OCI-LY1 (cell line): ENCODE data around the gene ALX1.
"Not testable (repeated sequence)": the region's sequence is repeated elsewhere in the genome, so short reads cannot be mapped to it uniquely, and the experiment has no call there.

Experiments
- H2AFZ ChIP-seq: fragments of 200-600 bp; sonication (generic), shearing (Covaris generic); 2 replicates; pipeline ENCODE4 v1.6.0; 2014; ENCODE audit warnings: antibody characterized with exemption, mild to moderate bottlenecking, low read length
- H3F3A ChIP-seq: fragments of 200-600 bp; sonication (generic), shearing (Covaris generic); 2 replicates; pipeline ENCODE4 v1.6.0; 2014; ENCODE audit warnings: mild to moderate bottlenecking, antibody characterized with exemption, low read length, moderate library complexity; ENCODE audit not compliant: insufficient read depth
- H3K27ac ChIP-seq: fragments of 200-600 bp; sonication (generic); 2 replicates; pipeline ENCODE4 v1.5.1; 2014; ENCODE audit warnings: low read length, mixed run types, mild to moderate bottlenecking, low read depth; ENCODE audit not compliant: poor library complexity, severe bottlenecking
- H3K27me3 ChIP-seq: fragments of 200-600 bp; sonication (generic); 2 replicates; pipeline ENCODE4 v1.6.0; 2014; ENCODE audit warnings: antibody characterized with exemption, mild to moderate bottlenecking, low read length, moderate library complexity; ENCODE audit not compliant: insufficient read depth
- H3K36me3 ChIP-seq: fragments of 200-600 bp; sonication (generic); 2 replicates; pipeline ENCODE4 v1.6.1; 2014; ENCODE audit warnings: mild to moderate bottlenecking, antibody characterized with exemption, low read length, moderate library complexity, mixed read lengths; ENCODE audit not compliant: insufficient read depth
- H3K4me1 ChIP-seq: fragments of 200-600 bp; sonication (generic); 2 replicates; pipeline ENCODE4 v1.5.1; 2014; ENCODE audit warnings: mild to moderate bottlenecking, low read length, moderate library complexity; ENCODE audit not compliant: insufficient read depth, severe bottlenecking
- H3K4me2 ChIP-seq: fragments of 200-600 bp; sonication (generic), shearing (Covaris generic); 2 replicates; pipeline ENCODE4 v1.6.1; 2014; ENCODE audit warnings: low read length
- H3K4me3 ChIP-seq: fragments of 200-600 bp; sonication (generic); 2 replicates; pipeline ENCODE4 v1.5.1; 2014; ENCODE audit warnings: low read length, low read depth, mild to moderate bottlenecking, mixed read lengths; ENCODE audit not compliant: poor library complexity, severe bottlenecking
- H3K79me2 ChIP-seq: fragments of 200-600 bp; shearing (Covaris generic); 2 replicates; pipeline ENCODE4 v1.6.1; 2016; ENCODE audit warnings: mixed run types, low read length, mixed read lengths; ENCODE audit not compliant: insufficient read depth
- H3K9ac ChIP-seq: fragments of 200-600 bp; sonication (generic), shearing (Covaris generic); 2 replicates; pipeline ENCODE4 v1.6.1; 2014; ENCODE audit warnings: mild to moderate bottlenecking, low read length, mixed read lengths
- H3K9me2 ChIP-seq: fragments of 200-600 bp; sonication (generic), shearing (Covaris generic); 2 replicates; pipeline ENCODE4 v1.6.1; 2014; ENCODE audit warnings: low read depth, mild to moderate bottlenecking, low read length, mixed read lengths
- H3K9me3 ChIP-seq: fragments of 200-600 bp; shearing (Covaris generic); 2 replicates; pipeline ENCODE4 v1.6.1; 2014; ENCODE audit warnings: low read length, mixed read lengths
- H4K20me1 ChIP-seq: fragments of 200-600 bp; sonication (generic), shearing (Covaris generic); 2 replicates; pipeline ENCODE4 v1.6.0; 2016; ENCODE audit warnings: mild to moderate bottlenecking, low read length; ENCODE audit not compliant: insufficient read depth
- CTCF ChIP-seq: fragments of 200-600 bp; sonication (generic), shearing (Covaris generic); IDR thresholded peaks from 2 replicates; pipeline ENCODE4 v1.5.1; 2017; ENCODE audit warnings: mild to moderate bottlenecking, antibody characterized with exemption, low read length, moderate library complexity, mixed read lengths
- EZH2 ChIP-seq: fragments of 200-600 bp; sonication (generic), shearing (Covaris generic); IDR thresholded peaks from 2 replicates; pipeline ENCODE4 v1.8.0; 2017; ENCODE audit warnings: borderline replicate concordance, mixed run types, mild to moderate bottlenecking, antibody characterized with exemption, low read length, moderate library complexity, mixed read lengths

Gene ALX1

GRCh38 chr12:85309125-85309566 lies 29.1 kb downstream of the ALX1 start:
- H4K20me1 ChIP-seq: no peaks in the 10 kb centered on the region
- H3K79me2 ChIP-seq: no peaks in the 10 kb centered on the region
- H3K36me3 ChIP-seq: no peaks in the 10 kb centered on the region
- no peaks in the 10 kb centered on the region for H3K9me2 ChIP-seq
- no peak overlapping the region for H3K27ac ChIP-seq
- no peak for TF ChIP-seq CTCF
- TF ChIP-seq EZH2: no peak
- no peak overlapping the region for H2AFZ ChIP-seq
- no peak overlapping the region for H3K9ac ChIP-seq
- no peak overlapping the region for H3K4me2 ChIP-seq
- H3K9me3 ChIP-seq: no peaks in the 10 kb centered on the region
- H3K4me1 ChIP-seq: no peaks in the 10 kb centered on the region
- H3K27me3 ChIP-seq: no peaks in the 10 kb centered on the region
- H3K4me3 ChIP-seq: no peak overlapping the region
- no peaks in the 10 kb centered on the region for H3F3A ChIP-seq

- Histone ChIP-seq H3K4me3 (no peak overlapping the region), H3K9ac (no peak overlapping the region), H3K79me2 (no peaks in the 10 kb centered on the region), H3F3A (no peaks in the 10 kb centered on the region), H3K27me3 (no peaks in the 10 kb centered on the region), H3K4me1 (no peaks in the 10 kb centered on the region), H4K20me1 (no peaks in the 10 kb centered on the region), H2AFZ (no peak overlapping the region), H3K4me2 (no peak overlapping the region), H3K9me2 (no peaks in the 10 kb centered on the region), H3K36me3 (no peaks in the 10 kb centered on the region), H3K9me3 (no peaks in the 10 kb centered on the region), H3K27ac (no peak overlapping the region)
- TF ChIP-seq CTCF (no peak; the same call in 1 of the 2 replicates), EZH2 (no peak)
These were observed 30.0 kb downstream of the ALX1 start for GRCh38 chr12:85310025-85310424.

GRCh38 chr12:85310456-85311076 lies 30.5 kb downstream of the ALX1 start:
- no peaks in the 10 kb centered on the region for H3F3A ChIP-seq
- TF ChIP-seq CTCF: no peak
- no peak for TF ChIP-seq EZH2
- no peaks in the 10 kb centered on the region for H3K9me2 ChIP-seq
- H2AFZ ChIP-seq: no peak overlapping the region
- H3K4me2 ChIP-seq: no peak overlapping the region
- no peak overlapping the region for H3K27ac ChIP-seq
- no peaks in the 10 kb centered on the region for H3K9me3 ChIP-seq
- H3K4me1 ChIP-seq: no peaks in the 10 kb centered on the region
- no peaks in the 10 kb centered on the region for H3K36me3 ChIP-seq
- no peaks in the 10 kb centered on the region for H3K79me2 ChIP-seq
- no peaks in the 10 kb centered on the region for H3K27me3 ChIP-seq
- no peak overlapping the region for H3K9ac ChIP-seq
- no peaks in the 10 kb centered on the region for H4K20me1 ChIP-seq
- H3K4me3 ChIP-seq: no peak overlapping the region

GRCh38 chr12:85317866-85318636 lies 38.0 kb downstream of the ALX1 start:
- H3K9ac ChIP-seq, H3K9me3 ChIP-seq, H3K4me3 ChIP-seq, H3F3A ChIP-seq, H3K36me3 ChIP-seq, H3K27me3 ChIP-seq, H4K20me1 ChIP-seq, H3K79me2 ChIP-seq, H2AFZ ChIP-seq, H3K9me2 ChIP-seq, H3K4me1 ChIP-seq, H3K27ac ChIP-seq, H3K4me2 ChIP-seq: not testable (repeated sequence)
